ENCODE data around the gene WDR41.
"Not testable (repeated sequence)": the region's sequence is repeated elsewhere in the genome, so short reads cannot be mapped to it uniquely, and the experiment has no call there.

Gene WDR41

DNA sequence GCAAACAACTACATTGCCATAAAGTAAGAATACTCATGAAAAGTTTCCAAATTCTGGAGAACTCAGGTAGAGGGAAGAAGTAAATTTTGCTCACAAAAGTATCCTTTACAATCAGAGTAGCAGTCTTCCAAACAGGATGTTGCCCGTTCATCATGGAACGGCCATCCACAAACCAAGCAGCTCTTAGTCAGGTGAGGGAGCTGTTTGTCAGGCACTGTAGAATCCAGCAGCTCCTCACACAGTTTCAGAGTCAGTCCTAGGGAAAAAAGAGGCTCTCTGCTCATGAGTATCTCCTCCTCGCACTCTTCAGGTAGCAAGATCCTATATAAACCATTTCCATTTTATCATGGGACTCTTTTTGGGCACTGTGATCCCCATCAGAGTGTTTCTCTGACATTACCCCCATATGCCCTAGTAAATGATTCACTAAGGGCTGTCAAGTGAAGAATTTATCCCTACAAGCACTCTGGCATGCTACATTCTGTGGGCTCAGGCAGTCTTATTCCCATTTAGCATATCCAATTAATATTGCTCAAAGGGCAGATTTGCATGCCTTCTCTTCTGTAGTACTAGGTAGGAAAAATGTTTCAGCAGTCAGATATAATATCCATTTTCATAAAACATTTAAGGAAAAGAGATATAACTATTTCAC, 97.9 kb downstream of the WDR41 start:
- H3K27ac ChIP-seq (ENCODE audit: low read depth in 2 of 2, low read length in 2 of 2): no peak overlapping the region
- H3K4me1 ChIP-seq (ENCODE audit: control insufficient read depth in 2 of 2, insufficient read depth in 2 of 2, low read length in 2 of 2): no peaks in the 10 kb centered on the region
- no peaks in the 10 kb centered on the region for H3K36me3 ChIP-seq (ENCODE audit: control insufficient read depth in 2 of 2, insufficient read depth in 2 of 2, low read length in 2 of 2)
- no peaks in the 10 kb centered on the region for H3K27me3 ChIP-seq (ENCODE audit: control insufficient read depth in 2 of 2, insufficient read depth in 2 of 2, low read length in 2 of 2)
- no peak overlapping the region for H3K9ac ChIP-seq (ENCODE audit: low read depth in 1 of 2, low read length in 2 of 2)
- no peak overlapping the region for H3K4me3 ChIP-seq (ENCODE audit: low read length in 2 of 2)
- H3K9me3 ChIP-seq (ENCODE audit: control insufficient read depth in 2 of 2, low read length in 2 of 2): no peaks in the 10 kb centered on the region

DNA sequence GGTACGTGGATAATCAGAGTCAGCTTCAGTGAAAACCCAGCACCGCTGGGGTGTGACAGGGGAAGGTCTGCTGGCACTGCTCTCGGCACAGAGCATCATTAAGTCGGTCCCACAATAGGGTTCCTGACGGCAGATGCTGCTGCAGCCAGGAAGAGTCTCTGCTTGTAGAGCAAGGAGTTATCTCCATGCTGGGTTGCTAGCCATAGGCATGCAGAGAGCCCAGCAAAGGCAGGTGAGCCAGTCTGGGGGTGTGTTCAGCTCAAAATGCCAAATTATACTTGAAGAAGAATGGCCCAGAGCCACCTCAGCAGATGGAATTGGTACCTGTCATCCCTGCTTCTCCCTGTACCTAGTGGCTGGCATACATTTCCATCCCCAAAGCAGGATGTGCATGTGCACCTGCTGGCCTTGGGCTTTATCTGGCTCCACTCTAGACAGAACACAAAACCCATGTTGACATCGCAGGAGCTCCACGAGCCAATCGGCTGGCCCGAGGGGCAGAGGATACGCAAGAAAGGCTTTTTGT, 100.8 kb downstream of the WDR41 start:
- Histone ChIP-seq H3K4me1 (ENCODE audit: control insufficient read depth in 2 of 2, insufficient read depth in 2 of 2, low read length in 2 of 2) (no peaks in the 10 kb centered on the region), H3K9me3 (ENCODE audit: control insufficient read depth in 2 of 2, low read length in 2 of 2) (no peaks in the 10 kb centered on the region), H3K9ac (ENCODE audit: low read depth in 1 of 2, low read length in 2 of 2) (no peak overlapping the region), H3K36me3 (ENCODE audit: control insufficient read depth in 2 of 2, insufficient read depth in 2 of 2, low read length in 2 of 2) (no peaks in the 10 kb centered on the region), H3K27me3 (ENCODE audit: control insufficient read depth in 2 of 2, insufficient read depth in 2 of 2, low read length in 2 of 2) (no peaks in the 10 kb centered on the region), H3K27ac (ENCODE audit: low read depth in 2 of 2, low read length in 2 of 2) (no peak overlapping the region), H3K4me3 (ENCODE audit: low read length in 2 of 2) (no peak overlapping the region)

DNA sequence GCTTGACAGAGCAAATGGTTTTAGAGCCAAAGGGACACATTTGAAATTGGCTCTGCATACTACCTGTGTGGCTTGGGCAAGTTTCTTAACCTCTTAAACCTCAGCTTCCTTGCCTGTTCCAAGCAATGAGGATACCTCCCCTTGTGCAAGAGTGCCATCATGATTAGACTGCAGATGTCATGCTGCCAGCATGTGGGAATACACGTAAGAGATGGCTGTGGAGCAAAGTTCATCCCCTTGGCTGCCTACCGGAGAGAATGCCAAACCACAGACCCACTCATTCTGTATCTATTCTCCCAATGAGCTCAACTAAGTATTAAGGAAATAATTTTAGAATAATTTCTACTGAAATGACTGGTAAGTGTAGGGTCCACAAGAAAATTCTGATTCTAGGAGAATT, 101.3 kb downstream of the WDR41 start:
- Histone ChIP-seq H3K27ac (ENCODE audit: low read depth in 2 of 2, low read length in 2 of 2) (no peak overlapping the region), H3K36me3 (ENCODE audit: control insufficient read depth in 2 of 2, insufficient read depth in 2 of 2, low read length in 2 of 2) (no peaks in the 10 kb centered on the region), H3K9ac (ENCODE audit: low read depth in 1 of 2, low read length in 2 of 2) (no peak overlapping the region), H3K4me3 (ENCODE audit: low read length in 2 of 2) (no peak overlapping the region), H3K27me3 (ENCODE audit: control insufficient read depth in 2 of 2, insufficient read depth in 2 of 2, low read length in 2 of 2) (no peaks in the 10 kb centered on the region), H3K9me3 (ENCODE audit: control insufficient read depth in 2 of 2, low read length in 2 of 2) (no peaks in the 10 kb centered on the region), H3K4me1 (ENCODE audit: control insufficient read depth in 2 of 2, insufficient read depth in 2 of 2, low read length in 2 of 2) (no peaks in the 10 kb centered on the region)

DNA sequence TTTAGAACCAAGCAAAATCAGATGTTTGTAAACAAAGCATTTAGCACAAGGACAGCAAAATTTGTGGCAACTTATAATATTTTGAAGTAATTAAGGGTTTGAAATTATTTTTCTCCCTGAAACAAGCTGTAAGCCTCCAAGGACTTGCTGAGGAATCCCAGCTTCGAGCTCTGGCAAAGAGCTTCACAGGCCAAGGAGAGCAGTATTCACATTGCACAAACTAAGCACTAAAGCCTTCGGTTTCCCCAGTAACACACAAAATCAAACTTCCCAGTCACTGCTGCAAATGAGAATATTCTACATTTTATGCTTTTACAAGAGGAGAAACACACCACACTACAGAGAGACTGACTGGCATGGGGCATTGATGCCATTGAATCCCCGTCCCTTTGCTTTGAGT, 101.9 kb downstream of the WDR41 start:
- H3K4me1 ChIP-seq (ENCODE audit: control insufficient read depth in 2 of 2, insufficient read depth in 2 of 2, low read length in 2 of 2): no peaks in the 10 kb centered on the region
- no peak overlapping the region for H3K27ac ChIP-seq (ENCODE audit: low read depth in 2 of 2, low read length in 2 of 2)
- no peaks in the 10 kb centered on the region for H3K9me3 ChIP-seq (ENCODE audit: control insufficient read depth in 2 of 2, low read length in 2 of 2)
- no peak overlapping the region for H3K9ac ChIP-seq (ENCODE audit: low read depth in 1 of 2, low read length in 2 of 2)
- no peaks in the 10 kb centered on the region for H3K36me3 ChIP-seq (ENCODE audit: control insufficient read depth in 2 of 2, insufficient read depth in 2 of 2, low read length in 2 of 2)
- H3K4me3 ChIP-seq (ENCODE audit: low read length in 2 of 2): no peak overlapping the region
- no peaks in the 10 kb centered on the region for H3K27me3 ChIP-seq (ENCODE audit: control insufficient read depth in 2 of 2, insufficient read depth in 2 of 2, low read length in 2 of 2)

DNA sequence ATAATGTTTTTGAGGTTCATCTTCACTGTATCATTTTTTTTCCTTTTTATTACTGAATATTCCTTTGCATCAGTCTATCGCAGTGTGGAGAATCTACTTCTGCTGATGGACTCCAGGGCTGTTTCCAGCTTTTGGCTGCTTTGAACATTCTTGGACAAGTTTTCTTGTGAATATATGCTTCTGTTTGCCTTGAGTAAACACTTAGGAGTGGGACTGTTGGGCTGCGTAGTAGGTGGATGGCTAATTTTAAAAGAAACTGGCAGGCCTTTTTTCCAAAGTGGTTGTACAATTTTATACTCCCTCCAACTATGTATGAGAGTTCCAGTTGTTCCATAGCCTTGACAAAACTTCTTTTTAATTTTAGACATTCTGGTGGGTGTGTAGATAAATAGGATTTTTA, 102.4 kb downstream of the WDR41 start:
- no peak overlapping the region for H3K9ac ChIP-seq (ENCODE audit: low read depth in 1 of 2, low read length in 2 of 2)
- H3K9me3 ChIP-seq (ENCODE audit: control insufficient read depth in 2 of 2, low read length in 2 of 2): no peaks in the 10 kb centered on the region
- no peaks in the 10 kb centered on the region for H3K4me1 ChIP-seq (ENCODE audit: control insufficient read depth in 2 of 2, insufficient read depth in 2 of 2, low read length in 2 of 2)
- H3K4me3 ChIP-seq (ENCODE audit: low read length in 2 of 2): no peak overlapping the region
- no peaks in the 10 kb centered on the region for H3K27me3 ChIP-seq (ENCODE audit: control insufficient read depth in 2 of 2, insufficient read depth in 2 of 2, low read length in 2 of 2)
- H3K27ac ChIP-seq (ENCODE audit: low read depth in 2 of 2, low read length in 2 of 2): no peak overlapping the region
- no peaks in the 10 kb centered on the region for H3K36me3 ChIP-seq (ENCODE audit: control insufficient read depth in 2 of 2, insufficient read depth in 2 of 2, low read length in 2 of 2)

DNA sequence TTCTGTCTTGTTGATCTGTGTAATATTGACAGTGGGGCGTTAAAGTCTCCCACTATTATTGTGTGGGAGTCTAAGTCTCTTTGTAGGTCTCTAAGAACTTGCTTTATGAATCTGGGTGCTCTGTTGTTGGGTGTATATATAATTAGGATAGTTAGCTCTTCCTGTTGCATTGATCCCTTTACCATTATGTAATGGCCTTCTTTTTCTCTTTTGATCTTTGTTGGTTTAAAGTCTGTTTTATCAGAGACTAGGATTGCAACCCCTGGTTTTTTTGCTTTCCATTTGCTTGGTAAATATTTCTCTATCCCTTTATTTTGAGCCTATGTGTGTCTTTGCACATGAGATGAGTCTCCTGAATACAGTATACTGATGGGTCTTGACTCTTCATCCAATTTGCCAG, 105.8 kb downstream of the WDR41 start:
- not testable (repeated sequence) for H3K9ac ChIP-seq (ENCODE audit: low read depth in 1 of 2, low read length in 2 of 2); H3K9me3 ChIP-seq (ENCODE audit: control insufficient read depth in 2 of 2, low read length in 2 of 2); H3K27ac ChIP-seq (ENCODE audit: low read depth in 2 of 2, low read length in 2 of 2); H3K36me3 ChIP-seq (ENCODE audit: control insufficient read depth in 2 of 2, insufficient read depth in 2 of 2, low read length in 2 of 2); H3K27me3 ChIP-seq (ENCODE audit: control insufficient read depth in 2 of 2, insufficient read depth in 2 of 2, low read length in 2 of 2); H3K4me3 ChIP-seq (ENCODE audit: low read length in 2 of 2); H3K4me1 ChIP-seq (ENCODE audit: control insufficient read depth in 2 of 2, insufficient read depth in 2 of 2, low read length in 2 of 2)

DNA sequence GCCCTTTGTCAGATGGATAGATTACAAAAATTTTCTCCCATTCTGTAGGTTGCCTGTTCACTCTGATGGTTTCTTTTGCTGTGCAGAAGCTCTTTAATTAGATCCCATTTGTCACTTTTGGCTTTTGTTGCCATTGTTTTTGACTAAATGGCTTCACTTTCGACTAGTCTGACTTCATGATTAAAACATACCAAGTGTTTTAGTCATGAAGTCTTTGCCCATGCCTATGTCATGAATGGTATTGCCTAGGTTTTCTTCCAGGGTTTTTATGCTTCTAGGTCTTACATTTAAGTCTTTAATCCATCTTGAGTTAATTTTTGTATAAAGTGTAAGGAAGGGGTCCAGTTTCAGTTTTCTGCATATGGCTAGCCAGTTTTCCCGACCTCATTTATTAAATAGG, 108.8 kb downstream of the WDR41 start:
- not testable (repeated sequence) for H3K36me3 ChIP-seq (ENCODE audit: control insufficient read depth in 2 of 2, insufficient read depth in 2 of 2, low read length in 2 of 2); H3K4me3 ChIP-seq (ENCODE audit: low read length in 2 of 2); H3K9me3 ChIP-seq (ENCODE audit: control insufficient read depth in 2 of 2, low read length in 2 of 2); H3K27ac ChIP-seq (ENCODE audit: low read depth in 2 of 2, low read length in 2 of 2); H3K9ac ChIP-seq (ENCODE audit: low read depth in 1 of 2, low read length in 2 of 2); H3K4me1 ChIP-seq (ENCODE audit: control insufficient read depth in 2 of 2, insufficient read depth in 2 of 2, low read length in 2 of 2); H3K27me3 ChIP-seq (ENCODE audit: control insufficient read depth in 2 of 2, insufficient read depth in 2 of 2, low read length in 2 of 2)
